ENCODE data around the gene IRGC.

The IRGC gene

DNA sequence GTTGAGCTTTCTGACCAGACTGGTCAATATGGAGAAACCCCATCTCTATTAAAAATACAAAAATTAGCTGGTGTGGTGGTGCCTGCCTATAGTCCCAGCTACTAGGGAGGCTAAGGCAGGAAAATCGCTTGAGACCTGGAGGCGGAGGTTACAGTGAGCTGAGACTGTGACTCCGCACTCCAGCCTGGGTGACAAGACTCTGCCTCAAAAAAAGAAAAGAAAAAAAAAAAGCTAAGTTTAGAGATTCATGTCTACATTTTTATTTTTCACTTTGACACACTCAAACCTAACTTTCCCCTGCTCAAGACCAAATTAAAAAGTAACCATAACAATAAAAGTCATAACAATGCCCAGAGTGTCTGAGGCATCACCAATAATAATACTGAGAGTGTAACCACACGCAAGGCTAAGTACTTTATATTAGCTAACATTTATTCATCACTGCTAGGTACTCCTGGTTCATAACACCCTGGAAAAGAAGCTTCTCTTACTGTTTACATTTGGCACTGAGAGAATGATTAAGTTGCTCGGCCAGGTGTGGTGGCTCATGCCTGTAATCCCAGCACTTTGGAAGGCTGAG, 5.7 kb downstream of the IRGC start:
- in situ Hi-C loops (cut with MboI; ENCODE audit: low sequenced_read_pairs): no loop called here

DNA sequence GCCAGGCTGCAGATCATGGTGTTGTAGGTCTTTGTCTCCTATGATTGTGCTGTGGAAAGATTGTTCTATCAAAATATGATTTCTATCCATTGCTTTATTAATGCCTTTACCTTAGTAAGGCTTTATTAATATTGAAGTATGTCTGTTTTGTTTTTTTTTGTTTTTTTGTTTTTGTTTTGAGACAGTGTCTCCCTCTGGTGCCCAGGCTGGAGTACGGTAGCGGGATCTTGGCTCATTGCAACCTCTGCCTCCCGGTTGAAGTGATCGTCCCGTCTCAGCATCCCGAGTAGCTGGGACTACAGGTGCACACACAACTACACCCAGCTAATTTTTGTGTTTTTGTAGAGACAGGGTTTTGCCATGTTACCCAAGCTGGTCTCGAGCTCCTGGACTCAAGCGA, 7.7 kb downstream of the IRGC start:
- in situ Hi-C loops (cut with MboI; ENCODE audit: low sequenced_read_pairs): no loop called here

DNA sequence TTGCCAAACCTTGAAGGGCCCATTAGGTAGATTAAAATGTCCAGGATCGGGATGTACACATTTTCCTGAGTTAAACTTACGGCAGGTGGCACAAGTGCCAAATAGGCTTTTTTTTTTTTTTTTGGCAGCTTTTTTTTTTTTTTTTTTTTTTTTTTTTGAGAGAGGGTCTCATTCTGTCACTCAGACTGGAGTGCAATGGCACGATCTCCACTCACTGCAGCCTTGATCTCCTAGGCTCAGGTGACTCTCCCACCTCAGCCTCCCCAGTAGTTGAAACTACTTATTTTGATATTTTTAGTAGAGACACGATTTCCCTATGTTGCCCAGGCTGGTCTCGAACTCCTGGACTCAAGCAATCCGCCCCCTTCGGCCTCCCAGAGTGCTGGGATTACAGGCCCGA, 9.0 kb downstream of the IRGC start:
- in situ Hi-C loops (cut with MboI; ENCODE audit: low sequenced_read_pairs): no loop called here

DNA sequence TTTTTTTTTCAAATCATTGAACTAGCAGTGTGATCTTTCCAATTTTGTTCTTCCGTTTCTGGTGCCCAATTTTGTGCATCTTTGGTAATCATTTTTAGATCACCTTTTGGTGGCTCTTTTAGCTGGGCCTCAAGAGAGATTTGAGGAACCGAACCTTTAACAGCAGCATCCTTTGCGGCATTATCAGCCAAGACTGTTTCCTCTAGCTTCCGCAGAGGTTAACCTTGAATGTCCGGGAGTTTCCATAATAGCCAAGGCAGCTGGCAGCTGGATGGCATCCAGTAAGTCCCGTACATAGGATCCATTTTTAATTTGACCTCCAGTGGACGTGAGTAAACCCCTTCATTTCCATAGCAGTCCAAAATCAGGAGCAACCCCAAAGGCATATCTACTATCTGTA, 9.6 kb downstream of the IRGC start:
- in situ Hi-C loops (cut with MboI; ENCODE audit: low sequenced_read_pairs): no loop called here

DNA sequence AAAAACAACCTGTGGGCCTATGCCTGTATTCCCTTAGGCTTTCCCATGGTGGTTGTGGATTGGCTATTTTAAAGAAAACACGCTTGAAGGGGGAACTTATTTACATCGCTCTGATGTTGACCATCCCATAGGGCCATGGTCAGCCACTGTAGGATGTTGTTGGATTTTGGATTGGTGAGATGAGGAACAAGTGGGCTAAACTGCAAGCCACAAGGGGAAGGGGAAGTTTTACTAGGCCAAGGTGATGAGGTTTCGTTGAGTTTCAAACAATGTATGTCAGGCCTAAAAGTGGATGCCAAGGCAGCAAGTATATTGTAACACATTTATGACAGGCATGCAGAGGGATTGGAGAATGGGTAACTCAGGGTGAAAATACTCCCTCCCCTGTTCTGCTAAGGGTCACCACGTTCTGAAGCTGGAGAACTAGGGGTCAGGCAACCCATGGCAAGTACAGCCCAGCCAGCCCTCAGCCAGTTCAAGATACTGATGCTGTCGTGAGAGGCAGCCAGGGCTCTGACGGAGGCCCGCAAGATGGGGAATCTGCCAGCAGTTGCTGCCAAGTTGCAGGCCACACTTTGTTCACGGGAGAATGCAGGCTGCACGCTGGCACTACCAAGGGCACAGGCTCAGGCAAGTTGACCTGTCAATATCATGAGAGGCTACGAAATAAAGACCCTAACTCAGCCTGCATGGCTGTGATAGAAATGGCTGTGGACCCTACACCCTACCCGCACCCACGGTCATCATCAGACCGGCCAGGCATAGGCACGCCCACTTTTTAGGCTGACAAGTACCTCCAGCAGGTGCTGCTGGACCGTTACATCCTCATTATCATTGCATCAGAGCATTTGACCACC, 11.1 kb downstream of the IRGC start:
- in situ Hi-C loops (cut with MboI; ENCODE audit: low sequenced_read_pairs): no loop called here

DNA sequence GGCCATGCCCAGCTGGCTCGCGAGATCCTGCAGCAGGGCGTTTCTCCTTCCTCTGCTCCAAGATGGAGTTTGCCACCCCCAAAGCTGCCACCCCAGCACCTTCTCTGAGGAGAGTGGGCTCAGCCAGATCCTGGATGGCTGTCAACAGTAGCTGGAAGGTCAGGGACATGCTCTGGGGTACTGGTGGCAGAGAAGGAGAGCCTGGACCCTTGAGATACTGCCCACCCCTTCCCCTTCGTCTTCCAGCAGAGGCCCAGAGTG, 11.6 kb downstream of the IRGC start:
- in situ Hi-C loops (cut with MboI; ENCODE audit: low sequenced_read_pairs): no loop called here

DNA sequence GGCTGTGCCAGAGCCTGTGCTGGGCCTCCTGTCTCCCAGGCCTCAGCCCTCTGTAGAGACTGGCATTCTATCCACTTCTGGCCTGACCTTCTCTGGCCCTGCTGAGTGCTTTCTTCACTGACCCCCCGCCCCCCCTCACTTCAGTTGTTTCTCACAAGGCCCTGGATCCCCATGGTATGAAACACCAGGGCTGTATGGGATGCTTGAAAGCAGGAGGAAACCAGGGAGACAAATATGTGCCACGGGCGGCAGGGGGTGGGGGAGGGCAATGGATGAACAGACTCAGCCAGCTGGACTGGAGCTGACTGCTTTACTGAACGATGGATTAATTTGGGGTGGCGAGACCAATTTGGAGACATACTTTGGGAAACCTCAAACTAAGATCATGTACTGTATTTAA, 14.0 kb downstream of the IRGC start:
- in situ Hi-C loops (cut with MboI; ENCODE audit: low sequenced_read_pairs): no loop called here

DNA sequence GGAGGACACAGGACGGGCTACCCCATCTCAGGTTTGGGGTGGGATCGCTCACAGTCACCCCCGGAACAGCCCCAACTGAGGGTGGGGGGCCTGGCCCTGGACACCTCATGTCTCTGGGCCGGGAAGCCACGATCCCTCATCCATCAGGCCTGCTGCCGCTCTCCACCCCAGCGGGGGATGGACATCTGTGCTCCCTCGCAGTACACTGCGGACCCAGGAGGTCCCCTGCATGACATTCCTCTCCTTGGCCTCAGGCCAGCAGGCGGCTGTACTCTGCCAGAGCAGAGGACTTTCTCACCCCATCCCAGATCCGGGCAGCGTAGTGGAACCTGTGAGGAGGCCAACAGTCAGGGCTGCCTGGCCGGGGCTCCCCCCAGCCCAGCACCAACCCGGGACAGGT, 15.5 kb downstream of the IRGC start:
- in situ Hi-C loops (cut with MboI; ENCODE audit: low sequenced_read_pairs): no loop called here

DNA sequence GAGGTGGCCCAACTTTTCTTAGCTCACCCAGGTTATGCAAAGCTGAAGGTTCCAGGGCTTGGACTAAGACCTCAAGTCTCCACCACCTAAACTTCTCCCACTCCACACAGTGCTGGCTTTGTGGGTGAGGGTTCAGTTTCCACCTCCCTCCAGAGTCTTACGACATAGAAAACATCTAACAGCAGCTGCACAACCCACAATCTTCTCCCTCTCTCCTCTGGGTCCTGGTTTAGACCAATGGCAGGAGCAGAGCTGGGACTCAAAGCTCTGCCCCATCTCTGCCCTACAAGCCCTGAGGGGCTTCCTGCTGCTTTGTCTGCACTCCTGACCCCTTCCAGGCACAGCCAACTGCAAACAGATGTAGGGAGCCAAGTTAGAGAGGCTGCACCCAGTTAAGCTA, 16.0 kb downstream of the IRGC start:
- in situ Hi-C loops (cut with MboI; ENCODE audit: low sequenced_read_pairs): no loop called here

DNA sequence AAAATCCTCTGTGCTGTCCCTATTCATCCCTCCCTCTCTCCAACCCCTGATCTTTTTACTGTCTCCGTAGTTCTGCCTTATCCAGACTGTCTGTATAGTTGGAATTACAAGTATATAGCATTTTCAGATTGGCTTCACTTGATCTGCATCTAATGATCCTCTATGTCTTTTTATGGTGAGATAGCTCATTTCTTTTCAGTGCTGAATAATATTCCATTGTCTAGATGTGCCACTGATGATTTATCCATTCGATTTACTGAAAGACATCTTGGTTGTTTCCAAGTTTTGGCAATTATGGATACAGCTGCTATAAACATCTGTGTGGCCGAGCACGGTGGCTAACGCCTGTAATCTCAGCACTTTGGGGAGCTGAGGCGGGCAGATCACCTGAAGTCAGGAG, 19.1 kb downstream of the IRGC start:
- in situ Hi-C loops (cut with MboI; ENCODE audit: low sequenced_read_pairs): no loop called here

DNA sequence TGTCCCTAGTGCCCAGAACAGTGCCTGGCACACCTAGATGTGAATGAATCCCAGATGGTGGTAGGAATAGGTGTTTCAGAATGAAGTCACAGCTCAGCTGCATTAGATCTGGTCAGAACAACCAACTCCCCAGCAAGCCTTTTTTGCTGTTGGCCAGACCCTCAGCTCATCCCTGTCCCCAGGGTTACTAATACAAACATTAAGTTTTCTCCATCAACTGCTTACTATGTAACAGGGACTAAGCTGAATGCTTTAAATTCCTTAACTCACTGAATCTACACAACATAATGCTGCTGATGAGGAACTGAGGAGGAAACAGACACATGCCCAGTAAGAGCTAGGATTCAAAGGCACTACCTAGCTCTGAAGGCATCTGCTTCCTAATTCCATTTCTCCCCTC, 20.1 kb downstream of the IRGC start:
- in situ Hi-C loops (cut with MboI; ENCODE audit: low sequenced_read_pairs): no loop called here

DNA sequence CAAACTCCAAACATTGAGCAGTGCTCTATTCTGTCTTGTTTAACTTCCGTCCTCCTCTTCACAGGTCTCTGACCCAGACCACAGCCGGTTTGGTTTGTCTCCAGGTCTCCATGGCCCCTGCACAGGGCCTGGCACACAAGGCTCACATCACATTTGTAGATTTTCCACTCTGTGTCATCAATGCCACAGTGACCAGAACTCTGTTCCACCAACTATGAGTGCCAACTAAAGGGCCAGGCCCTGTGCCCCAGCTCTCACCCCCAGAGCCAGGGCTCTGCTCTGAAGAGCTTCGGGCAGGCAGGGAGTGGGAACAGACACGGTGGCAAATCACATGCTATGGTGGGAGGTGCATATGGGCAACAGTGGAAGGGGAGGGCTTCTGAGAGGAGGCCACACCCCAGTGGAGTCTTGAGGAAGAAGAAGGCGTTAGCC, 22.9 kb downstream of the IRGC start:
- in situ Hi-C loops (cut with MboI; ENCODE audit: low sequenced_read_pairs): no loop called here

DNA sequence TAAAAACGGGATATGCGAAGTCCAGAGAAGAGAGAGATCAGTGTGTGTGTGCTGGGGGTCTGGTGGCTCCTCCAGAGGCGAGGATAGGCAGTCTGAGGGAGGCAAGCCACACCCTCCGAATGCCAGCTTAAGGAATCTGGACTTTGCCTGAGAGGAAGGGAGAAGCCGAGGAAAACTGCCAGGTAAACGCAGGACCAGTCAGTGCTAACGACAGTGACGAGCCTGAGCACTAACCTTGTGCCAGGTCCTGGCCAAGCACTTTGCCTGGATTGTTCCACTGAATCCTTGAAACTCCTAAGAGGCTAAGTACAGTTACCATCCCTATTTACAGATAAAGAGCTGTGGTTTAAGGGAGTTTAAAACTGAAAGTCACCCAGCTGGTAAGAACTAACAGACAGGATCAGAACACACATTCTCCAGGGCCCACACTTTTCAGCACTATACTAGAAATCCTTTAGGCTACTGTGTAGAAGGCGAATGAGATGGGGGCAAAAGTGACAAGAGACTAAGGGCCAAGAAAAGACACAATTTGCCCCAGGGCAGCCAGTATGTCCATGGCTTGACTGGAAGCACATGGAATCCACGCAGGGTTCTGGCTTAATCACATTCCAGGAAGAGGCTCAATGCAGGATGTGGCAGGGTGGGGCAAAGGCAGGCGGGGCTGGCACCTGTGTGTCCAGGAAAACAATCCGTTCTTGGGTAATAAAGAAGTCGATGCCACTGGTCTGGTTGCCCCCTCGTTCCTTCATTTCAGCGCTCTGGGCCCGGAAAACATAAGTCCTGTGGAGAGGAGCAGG, 23.8 kb downstream of the IRGC start:
- in situ Hi-C loops (cut with MboI; ENCODE audit: low sequenced_read_pairs): no loop called here

DNA sequence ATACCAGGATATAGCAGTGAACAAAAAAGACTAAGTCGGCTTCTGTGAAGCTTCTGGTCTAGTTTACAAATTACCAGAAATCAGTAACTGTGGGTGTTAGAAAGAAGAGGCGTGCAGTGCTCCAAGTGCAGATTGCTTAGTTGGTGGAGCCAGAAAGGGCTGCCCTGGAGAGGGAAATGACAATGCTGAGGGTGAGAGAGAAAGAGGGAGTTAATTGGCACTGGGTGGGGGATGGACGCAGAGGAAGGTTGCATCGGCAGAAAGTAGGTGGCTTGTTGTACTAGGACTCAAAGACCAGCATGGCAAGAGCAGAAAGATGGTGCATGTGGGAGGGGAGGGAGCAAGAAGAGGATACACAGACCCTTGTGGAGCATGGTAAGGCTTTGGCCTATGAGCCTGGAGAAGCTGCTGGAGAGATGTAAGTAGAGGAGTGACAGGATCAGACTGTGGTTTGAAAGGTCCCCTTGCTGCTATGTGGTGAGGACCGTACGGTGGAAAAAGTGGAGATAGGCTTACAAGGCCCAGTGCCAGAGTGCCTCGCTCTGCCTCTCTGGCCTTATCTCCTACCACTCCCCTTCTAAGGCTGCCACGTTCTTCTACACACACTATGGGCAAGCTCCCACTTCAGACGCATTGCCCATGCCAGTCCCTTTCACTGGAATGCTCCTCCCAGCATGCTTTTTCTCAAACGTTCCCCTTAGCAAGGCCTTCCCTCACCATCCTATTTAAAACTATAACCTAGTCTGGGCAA, 25.4 kb downstream of the IRGC start:
- in situ Hi-C loops (cut with MboI; ENCODE audit: low sequenced_read_pairs): no loop called here

DNA sequence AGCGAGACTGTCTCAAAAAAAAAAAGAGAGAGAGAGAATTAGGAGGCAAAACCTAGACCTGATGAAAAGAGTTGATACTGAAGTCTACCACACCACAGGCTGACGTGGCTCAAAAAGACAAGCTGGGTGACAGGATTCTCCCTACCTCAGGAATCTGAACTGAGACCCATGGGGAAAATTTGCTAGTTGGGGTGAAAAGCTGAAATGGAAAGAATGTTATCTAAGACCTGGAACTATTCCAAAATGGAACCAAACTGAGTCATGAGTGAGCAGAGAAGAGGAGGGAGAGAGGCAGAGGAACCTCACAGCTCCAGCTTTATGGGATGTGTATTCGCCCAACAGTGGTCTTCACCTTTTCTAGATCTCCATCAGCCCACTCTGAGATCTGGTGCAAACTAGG, 27.2 kb downstream of the IRGC start:
- in situ Hi-C loops (cut with MboI; ENCODE audit: low sequenced_read_pairs): no loop called here

DNA sequence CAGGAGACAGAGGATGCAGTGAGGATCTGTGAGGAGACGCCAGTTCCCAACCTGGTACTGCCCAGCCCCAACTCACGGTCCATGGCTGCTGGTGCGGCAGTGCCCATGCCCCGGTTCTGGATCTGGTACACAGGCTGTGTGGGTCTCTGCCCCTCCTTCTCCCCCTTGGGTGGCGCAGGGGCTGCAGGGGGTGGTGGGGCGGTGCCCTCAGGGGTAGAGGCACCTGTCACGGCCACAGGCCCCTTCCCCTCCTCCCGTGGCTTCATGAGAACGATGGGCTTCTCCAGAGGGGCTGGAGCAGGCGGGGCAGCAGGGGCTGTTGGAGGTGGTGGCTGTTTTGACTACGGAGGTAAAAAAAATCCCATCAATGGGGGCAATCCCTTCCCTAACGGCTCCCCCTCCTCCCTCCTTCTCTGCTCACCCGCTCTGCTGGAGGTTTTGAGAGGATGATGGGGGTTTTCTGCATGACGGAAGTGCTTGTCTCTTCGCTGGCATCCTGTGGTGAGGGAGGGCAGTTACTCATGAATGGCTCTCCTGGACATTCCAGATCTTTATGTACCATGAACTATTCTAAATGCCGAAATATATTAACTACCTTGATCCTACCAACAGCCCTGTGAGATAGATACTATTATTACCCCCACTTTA, 31.8 kb downstream of the IRGC start:
- in situ Hi-C loops (cut with MboI; ENCODE audit: low sequenced_read_pairs): no loop called here

DNA sequence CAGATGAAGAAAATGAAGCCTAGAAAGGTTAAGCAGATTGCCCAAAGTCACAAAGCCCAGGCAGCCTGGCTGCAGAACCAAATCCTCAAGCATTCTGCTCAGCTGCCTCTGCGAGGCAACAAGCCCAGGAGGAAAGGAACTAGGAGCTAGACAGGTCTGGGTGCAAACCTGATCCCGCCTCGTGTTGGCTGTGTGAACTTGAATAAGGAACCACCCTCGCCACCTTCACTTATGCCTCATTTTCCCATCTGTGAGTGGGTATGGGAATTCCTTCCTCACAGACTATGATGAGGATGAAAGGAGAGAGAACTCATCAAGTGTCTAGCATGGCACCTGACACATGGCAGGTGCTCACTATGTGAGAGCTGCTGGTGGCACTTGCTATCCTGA, 32.3 kb downstream of the IRGC start:
- in situ Hi-C loops (cut with MboI; ENCODE audit: low sequenced_read_pairs): no loop called here

DNA sequence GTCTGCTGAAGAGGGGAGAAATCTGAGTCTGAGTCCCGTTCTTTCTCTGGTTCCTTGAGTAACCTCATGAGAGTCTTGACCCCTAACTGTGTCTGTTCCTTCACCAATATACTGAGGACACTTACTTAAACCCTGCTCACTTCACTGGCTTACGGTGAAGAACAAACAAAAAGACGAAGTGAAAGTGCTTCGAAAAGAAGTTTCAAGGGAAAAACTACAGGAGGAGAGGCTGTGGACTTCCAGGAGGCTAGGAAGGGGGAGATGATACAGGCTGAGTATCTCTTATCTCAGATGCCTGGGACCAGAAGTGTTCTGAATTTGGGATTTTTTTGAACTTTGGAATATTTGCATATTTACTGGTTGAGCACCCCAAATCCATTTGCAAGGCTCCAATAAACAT, 32.8 kb downstream of the IRGC start:
- in situ Hi-C loops (cut with MboI; ENCODE audit: low sequenced_read_pairs): no loop called here

DNA sequence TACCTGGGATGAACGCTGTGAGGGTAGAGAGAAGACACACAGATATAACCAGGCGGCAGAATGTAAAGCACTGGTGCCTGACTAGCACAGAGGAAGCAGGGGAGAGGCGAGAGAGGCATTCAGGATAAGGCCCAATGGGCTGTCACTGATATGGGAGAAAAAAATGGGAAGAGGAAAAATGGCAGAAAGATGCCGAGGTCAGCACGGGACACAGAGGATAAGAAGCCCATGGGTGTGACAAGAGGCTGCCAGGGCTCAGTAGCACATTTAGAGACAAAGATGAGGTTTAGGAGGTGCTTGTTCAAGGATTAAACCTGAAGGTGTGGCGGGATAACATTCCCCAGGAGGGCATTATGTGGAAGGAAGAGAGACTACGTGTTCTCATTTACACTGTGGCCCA, 33.3 kb downstream of the IRGC start:
- in situ Hi-C loops (cut with MboI; ENCODE audit: low sequenced_read_pairs): no loop called here

DNA sequence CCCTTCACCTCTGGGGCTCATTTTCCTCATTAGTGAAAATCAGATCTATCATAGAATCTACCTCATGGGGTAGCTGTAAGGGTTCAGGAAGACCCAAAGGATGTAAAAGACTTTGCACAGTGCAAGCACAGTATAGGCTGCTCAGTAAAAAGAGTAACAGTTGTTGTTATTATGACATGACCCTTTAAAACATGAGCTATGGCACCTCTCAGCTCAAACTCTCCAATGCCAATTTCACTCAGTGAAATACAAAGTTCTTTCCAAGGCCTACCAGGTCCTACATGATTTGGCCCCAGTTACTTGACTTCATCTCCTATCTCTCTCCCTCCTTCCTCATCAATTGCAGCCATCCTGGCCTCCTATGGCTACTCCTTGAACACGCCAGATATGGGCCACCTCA, 34.0 kb downstream of the IRGC start:
- in situ Hi-C loops (cut with MboI; ENCODE audit: low sequenced_read_pairs): no loop called here

All from HL-60/S4 treated with retinoic acid at 250 ng/mL for 4 days and 3 days (cell line).